Measurements from ENCODE around the gene TMEM62. TPM values are rescaled to one million over a fixed set of nuclear protein-coding genes. Genes with fewer than 3 reads are reported as not detected.
A peak's percentile ranks its signal among the peaks of the same experiment; 100 is the strongest.

The TMEM62 gene
- total and polyA plus RNA-seq, 9 of the 15 experiments (the other 6 are each of a cell fraction or from before 2014, with no cell fraction given) = 4.4 to 16.6 (median 11.1) TPM

DNA sequence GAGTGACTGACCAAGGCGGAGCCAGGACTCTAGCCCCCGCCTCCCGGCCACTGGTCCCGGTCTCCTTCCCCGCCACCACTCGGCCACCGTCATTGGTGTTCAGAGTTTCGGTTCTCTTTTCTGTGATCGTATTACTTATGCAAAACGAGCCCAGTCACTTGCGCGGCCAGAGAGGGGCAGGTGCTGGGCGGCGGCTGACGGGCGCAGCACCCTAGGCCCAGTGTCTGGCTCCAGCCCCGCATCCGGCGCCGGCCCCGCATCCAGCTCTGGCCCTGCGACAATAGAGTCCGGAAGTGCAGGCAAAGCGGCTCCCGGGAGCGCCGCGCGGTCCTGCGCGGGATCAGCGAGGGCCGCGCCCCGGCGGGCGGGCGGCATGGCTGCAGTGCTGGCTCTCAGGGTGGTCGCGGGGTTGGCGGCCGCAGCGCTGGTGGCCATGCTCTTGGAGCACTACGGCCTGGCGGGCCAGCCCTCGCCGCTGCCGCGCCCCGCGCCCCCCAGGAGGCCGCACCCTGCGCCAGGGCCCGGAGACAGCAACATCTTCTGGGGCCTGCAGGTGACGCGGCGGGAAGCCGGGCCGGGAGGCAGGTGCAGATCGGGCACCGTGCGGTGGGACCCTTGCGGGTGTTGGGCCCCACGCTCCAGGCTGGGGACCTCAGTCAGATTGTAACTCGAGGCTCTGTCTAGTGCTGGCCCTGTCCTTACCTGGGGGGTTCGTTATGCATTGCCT is at the start of gene TMEM62 (continued):
- TF ChIP-seq, protein P1, sequence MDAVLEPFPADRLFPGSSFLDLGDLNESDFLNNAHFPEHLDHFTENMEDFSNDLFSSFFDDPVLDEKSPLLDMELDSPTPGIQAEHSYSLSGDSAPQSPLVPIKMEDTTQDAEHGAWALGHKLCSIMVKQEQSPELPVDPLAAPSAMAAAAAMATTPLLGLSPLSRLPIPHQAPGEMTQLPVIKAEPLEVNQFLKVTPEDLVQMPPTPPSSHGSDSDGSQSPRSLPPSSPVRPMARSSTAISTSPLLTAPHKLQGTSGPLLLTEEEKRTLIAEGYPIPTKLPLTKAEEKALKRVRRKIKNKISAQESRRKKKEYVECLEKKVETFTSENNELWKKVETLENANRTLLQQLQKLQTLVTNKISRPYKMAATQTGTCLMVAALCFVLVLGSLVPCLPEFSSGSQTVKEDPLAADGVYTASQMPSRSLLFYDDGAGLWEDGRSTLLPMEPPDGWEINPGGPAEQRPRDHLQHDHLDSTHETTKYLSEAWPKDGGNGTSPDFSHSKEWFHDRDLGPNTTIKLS (IDR thresholded peaks at IDR 0.05; ENCODE audit: borderline replicate concordance, low read depth) = peak; percentile 82
- TF ChIP-seq ELF4 (CRISPR knock-in tag; IDR thresholded peaks at IDR 0.05) (peak; percentile 28; the same call in 1 of the 2 replicates), ZNF3 (CRISPR knock-in tag; IDR thresholded peaks at IDR 0.05) (no peak), TBP (optimal IDR thresholded peaks at IDR 0.05; ENCODE audit: low read depth, low read length) (peak; percentile 44), JUND (IDR thresholded peaks at IDR 0.05; ENCODE audit: borderline replicate concordance, low read depth, low read length) (no peak), JUND (tag; IDR thresholded peaks at IDR 0.05; ENCODE audit: borderline replicate concordance, low read depth, low read length) (0 out of 3 replicates have a peak, but pooled peaks have one; percentile 44), PYGO2 (tag; IDR thresholded peaks at IDR 0.05) (no peak), MCM2 (IDR thresholded peaks at IDR 0.05; ENCODE audit: low read depth) (no peak), ARID1B (IDR thresholded peaks at IDR 0.05) (no peak), YY1 (IDR thresholded peaks at IDR 0.05; ENCODE audit: borderline replicate concordance in 1 of 3, control insufficient read depth in 1 of 3, extremely low read depth in 1 of 3, insufficient read depth in 3 of 3, insufficient read length in 1 of 3, insufficient replicate concordance in 2 of 3, low read depth in 1 of 3, low read length in 2 of 3) (peak in 2 of 3 experiments; percentile 33 to 46), ZNF707 (CRISPR knock-in tag; conservative IDR thresholded peaks at IDR 0.05) (no peak), TCF7 (IDR thresholded peaks at IDR 0.05; ENCODE audit: borderline replicate concordance) (no peak), ILK (tag; IDR thresholded peaks at IDR 0.05; ENCODE audit: borderline replicate concordance, low read depth) (no peak), HCFC1 (IDR thresholded peaks at IDR 0.05; ENCODE audit: low read depth, low read length) (no peak), NRF1 (conservative IDR thresholded peaks at IDR 0.05 in 1 of 2, IDR thresholded peaks at IDR 0.05 in 1 of 2) (peak; percentile 83 to 85), SNIP1 (IDR thresholded peaks at IDR 0.05; ENCODE audit: low read depth) (no peak), NCOA6 (IDR thresholded peaks at IDR 0.05) (no peak)
- TF ChIP-seq, protein P2, sequence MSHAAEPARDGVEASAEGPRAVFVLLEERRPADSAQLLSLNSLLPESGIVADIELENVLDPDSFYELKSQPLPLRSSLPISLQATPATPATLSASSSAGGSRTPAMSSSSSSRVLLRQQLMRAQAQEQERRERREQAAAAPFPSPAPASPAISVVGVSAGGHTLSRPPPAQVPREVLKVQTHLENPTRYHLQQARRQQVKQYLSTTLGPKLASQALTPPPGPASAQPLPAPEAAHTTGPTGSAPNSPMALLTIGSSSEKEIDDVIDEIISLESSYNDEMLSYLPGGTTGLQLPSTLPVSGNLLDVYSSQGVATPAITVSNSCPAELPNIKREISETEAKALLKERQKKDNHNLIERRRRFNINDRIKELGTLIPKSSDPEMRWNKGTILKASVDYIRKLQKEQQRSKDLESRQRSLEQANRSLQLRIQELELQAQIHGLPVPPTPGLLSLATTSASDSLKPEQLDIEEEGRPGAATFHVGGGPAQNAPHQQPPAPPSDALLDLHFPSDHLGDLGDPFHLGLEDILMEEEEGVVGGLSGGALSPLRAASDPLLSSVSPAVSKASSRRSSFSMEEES (CRISPR knock-in tag; IDR thresholded peaks at IDR 0.05) = no peak
- TF ChIP-seq, protein P3, sequence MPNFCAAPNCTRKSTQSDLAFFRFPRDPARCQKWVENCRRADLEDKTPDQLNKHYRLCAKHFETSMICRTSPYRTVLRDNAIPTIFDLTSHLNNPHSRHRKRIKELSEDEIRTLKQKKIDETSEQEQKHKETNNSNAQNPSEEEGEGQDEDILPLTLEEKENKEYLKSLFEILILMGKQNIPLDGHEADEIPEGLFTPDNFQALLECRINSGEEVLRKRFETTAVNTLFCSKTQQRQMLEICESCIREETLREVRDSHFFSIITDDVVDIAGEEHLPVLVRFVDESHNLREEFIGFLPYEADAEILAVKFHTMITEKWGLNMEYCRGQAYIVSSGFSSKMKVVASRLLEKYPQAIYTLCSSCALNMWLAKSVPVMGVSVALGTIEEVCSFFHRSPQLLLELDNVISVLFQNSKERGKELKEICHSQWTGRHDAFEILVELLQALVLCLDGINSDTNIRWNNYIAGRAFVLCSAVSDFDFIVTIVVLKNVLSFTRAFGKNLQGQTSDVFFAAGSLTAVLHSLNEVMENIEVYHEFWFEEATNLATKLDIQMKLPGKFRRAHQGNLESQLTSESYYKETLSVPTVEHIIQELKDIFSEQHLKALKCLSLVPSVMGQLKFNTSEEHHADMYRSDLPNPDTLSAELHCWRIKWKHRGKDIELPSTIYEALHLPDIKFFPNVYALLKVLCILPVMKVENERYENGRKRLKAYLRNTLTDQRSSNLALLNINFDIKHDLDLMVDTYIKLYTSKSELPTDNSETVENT (CRISPR knock-in tag; IDR thresholded peaks at IDR 0.05) = peak; percentile 28; the same call in 1 of the 2 replicates
- TF ChIP-seq, protein P4, sequence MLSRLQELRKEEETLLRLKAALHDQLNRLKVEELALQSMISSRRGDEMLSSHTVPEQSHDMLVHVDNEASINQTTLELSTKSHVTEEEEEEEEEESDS (CRISPR knock-in tag; IDR thresholded peaks at IDR 0.05) = no peak
- TF ChIP-seq, protein P5, sequence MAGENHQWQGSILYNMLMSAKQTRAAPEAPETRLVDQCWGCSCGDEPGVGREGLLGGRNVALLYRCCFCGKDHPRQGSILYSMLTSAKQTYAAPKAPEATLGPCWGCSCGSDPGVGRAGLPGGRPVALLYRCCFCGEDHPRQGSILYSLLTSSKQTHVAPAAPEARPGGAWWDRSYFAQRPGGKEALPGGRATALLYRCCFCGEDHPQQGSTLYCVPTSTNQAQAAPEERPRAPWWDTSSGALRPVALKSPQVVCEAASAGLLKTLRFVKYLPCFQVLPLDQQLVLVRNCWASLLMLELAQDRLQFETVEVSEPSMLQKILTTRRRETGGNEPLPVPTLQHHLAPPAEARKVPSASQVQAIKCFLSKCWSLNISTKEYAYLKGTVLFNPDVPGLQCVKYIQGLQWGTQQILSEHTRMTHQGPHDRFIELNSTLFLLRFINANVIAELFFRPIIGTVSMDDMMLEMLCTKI (IDR thresholded peaks at IDR 0.05; ENCODE audit: partially characterized antibody) = no peak

Data from K562 (cell line).